ENCODE measurements around the gene GTPBP4. TPM values are rescaled to one million over a fixed set of nuclear protein-coding genes. Genes with fewer than 3 reads are reported as not detected.

GTPBP4 gene
- total and polyA plus RNA-seq, 2 of the 13 experiments (the other 11 are each of a cell fraction or from before 2014, with no cell fraction given) = 24.1 to 85.5 TPM

- TF ChIP-seq ARID5B (CRISPR knock-in tag; IDR thresholded peaks at IDR 0.05) (peak; percentile 46; the same call in 1 of the 2 replicates), NR2F6 (IDR thresholded peaks at IDR 0.05) (no peak), NR2F6 (CRISPR knock-in tag; IDR thresholded peaks at IDR 0.05) (peak; percentile 35), CCAR2 (optimal IDR thresholded peaks at IDR 0.05; ENCODE audit: low read depth, low read length) (no peak), MXD4 (CRISPR knock-in tag; IDR thresholded peaks at IDR 0.05) (peak; percentile 24; the same call in 1 of the 2 replicates), MXD3 (CRISPR knock-in tag; IDR thresholded peaks at IDR 0.05) (peak; percentile 30; the same call in 1 of the 2 replicates), AKNA (CRISPR knock-in tag; IDR thresholded peaks at IDR 0.05; ENCODE audit: borderline replicate concordance) (no peak), NR2F1 (CRISPR knock-in tag; IDR thresholded peaks at IDR 0.05) (peak in 1 of 2 experiments; percentile 48; a peak in 1 of 4 replicates), YY1 (IDR thresholded peaks at IDR 0.05; ENCODE audit: insufficient read depth, insufficient replicate concordance, low read depth, low read length) (peak; percentile 84), ZFY (CRISPR knock-in tag; IDR thresholded peaks at IDR 0.05) (peak; percentile 98), ZNF615 (CRISPR knock-in tag; IDR thresholded peaks at IDR 0.05; ENCODE audit: borderline replicate concordance) (no peak), TOE1 (CRISPR knock-in tag; IDR thresholded peaks at IDR 0.05) (no peak), ZNF224 (CRISPR knock-in tag; IDR thresholded peaks at IDR 0.05) (peak; percentile 39; the same call in 1 of the 2 replicates), DMAP1 (CRISPR knock-in tag; IDR thresholded peaks at IDR 0.05) (peak; percentile 86), BCL6 (CRISPR knock-in tag; IDR thresholded peaks at IDR 0.05) (peak; percentile 38; the same call in 1 of the 2 replicates), ZNF331 (CRISPR knock-in tag; IDR thresholded peaks at IDR 0.05) (peak; percentile 59; the same call in 1 of the 2 replicates), ZNF792 (CRISPR knock-in tag; IDR thresholded peaks at IDR 0.05) (no peak; the same call in 1 of the 2 replicates), TEF (CRISPR knock-in tag; IDR thresholded peaks at IDR 0.05) (no peak), ZNF563 (CRISPR knock-in tag; IDR thresholded peaks at IDR 0.05) (peak; percentile 75), ZNF121 (CRISPR knock-in tag; IDR thresholded peaks at IDR 0.05) (no peak), AKAP8 (CRISPR knock-in tag; IDR thresholded peaks at IDR 0.05) (no peak)
These were observed 68.3 kb downstream of the GTPBP4 start, which contains the start of gene WDR37 (continued) for GRCh38 chr10:1056326-1057105.

Data from HepG2 (cell line).